HEK293T (cell line): ENCODE results near the gene CPT1C.

Experiments
- CTCF ChIA-PET: fragments of 350-600 bp; formaldehyde crosslinking; extraction: SDS; loops from one replicate; lab custom pipeline; 2021; ENCODE audit warnings: antibody characterized with exemption, inconsistent platforms; lab: Yijun Ruan, JAX
- POLR2A ChIA-PET: fragments of 350-600 bp; formaldehyde crosslinking; extraction: SDS; loops from one replicate; lab custom pipeline; 2020; ENCODE audit warnings: antibody characterized with exemption, inconsistent platforms; lab: Yijun Ruan, JAX
- DNase-seq: peaks from one replicate; pipeline ENCODE4 v3.0.0; 2012; ENCODE audit warnings: mixed read lengths; ENCODE audit errors: extremely low spot score
- ARNT ChIP-seq: fragments of 450-650 bp; IDR thresholded peaks from 2 replicates; pipeline ENCODE4 v1.6.1; 2017; ENCODE audit warnings: mild to moderate bottlenecking
- BHLHE40 ChIP-seq: fragments of 450-650 bp; IDR thresholded peaks from 2 replicates; pipeline ENCODE4 v1.6.1; 2016; ENCODE audit warnings: mild to moderate bottlenecking, moderate library complexity, borderline replicate concordance
- CTBP1 ChIP-seq: fragments of 450-650 bp; IDR thresholded peaks from 2 replicates; pipeline ENCODE4 v1.6.1; 2016; ENCODE audit warnings: borderline replicate concordance
- ELF4 ChIP-seq: fragments of 450-650 bp; IDR thresholded peaks from 2 replicates; pipeline ENCODE4 v1.6.1; 2017; ENCODE audit warnings: antibody characterized with exemption
- FOXA1 ChIP-seq: fragments of 450-650 bp; IDR thresholded peaks from 2 replicates; pipeline ENCODE4 v1.6.1; 2016; ENCODE audit warnings: mild to moderate bottlenecking
- FOXK2 ChIP-seq: fragments of 450-650 bp; IDR thresholded peaks from 2 replicates; pipeline ENCODE4 v1.6.1; 2016; ENCODE audit warnings: mild to moderate bottlenecking
- FOXM1 ChIP-seq: fragments of 450-650 bp; IDR thresholded peaks from 2 replicates; pipeline ENCODE4 v1.6.1; 2017; ENCODE audit warnings: mild to moderate bottlenecking, borderline replicate concordance
- HDGF ChIP-seq: fragments of 450-650 bp; IDR thresholded peaks from 2 replicates; pipeline ENCODE4 v1.6.1; 2017; ENCODE audit warnings: antibody characterized with exemption, borderline replicate concordance
- L3MBTL2 ChIP-seq: fragments of 450-650 bp; conservative IDR thresholded peaks from 2 replicates; pipeline ENCODE4 v1.6.1; 2016; ENCODE audit warnings: mild to moderate bottlenecking
- LEF1 ChIP-seq: fragments of 450-650 bp; IDR thresholded peaks from 2 replicates; pipeline ENCODE4 v1.6.1; 2017; ENCODE audit warnings: mild to moderate bottlenecking, borderline replicate concordance
- NFRKB ChIP-seq: fragments of 450-650 bp; IDR thresholded peaks from 2 replicates; pipeline ENCODE4 v1.6.1; 2016; ENCODE audit warnings: mild to moderate bottlenecking, moderate library complexity
- SP1 ChIP-seq: fragments of 450-650 bp; IDR thresholded peaks from 2 replicates; pipeline ENCODE4 v1.6.1; 2017
- SUZ12 ChIP-seq: fragments of 450-650 bp; IDR thresholded peaks from 2 replicates; pipeline ENCODE4 v1.6.1; 2016; ENCODE audit warnings: mild to moderate bottlenecking
- TARDBP ChIP-seq: fragments of 450-650 bp; IDR thresholded peaks from 2 replicates; pipeline ENCODE4 v1.6.1; 2016
- ZNF384 ChIP-seq: fragments of 450-650 bp; IDR thresholded peaks from 2 replicates; pipeline ENCODE4 v1.6.1; 2016
- TF ChIP-seq, protein P1 (sequence below): fragments of 450-650 bp; IDR thresholded peaks from 2 replicates; pipeline ENCODE4 v1.6.1; 2016

Gene CPT1C

DNA sequence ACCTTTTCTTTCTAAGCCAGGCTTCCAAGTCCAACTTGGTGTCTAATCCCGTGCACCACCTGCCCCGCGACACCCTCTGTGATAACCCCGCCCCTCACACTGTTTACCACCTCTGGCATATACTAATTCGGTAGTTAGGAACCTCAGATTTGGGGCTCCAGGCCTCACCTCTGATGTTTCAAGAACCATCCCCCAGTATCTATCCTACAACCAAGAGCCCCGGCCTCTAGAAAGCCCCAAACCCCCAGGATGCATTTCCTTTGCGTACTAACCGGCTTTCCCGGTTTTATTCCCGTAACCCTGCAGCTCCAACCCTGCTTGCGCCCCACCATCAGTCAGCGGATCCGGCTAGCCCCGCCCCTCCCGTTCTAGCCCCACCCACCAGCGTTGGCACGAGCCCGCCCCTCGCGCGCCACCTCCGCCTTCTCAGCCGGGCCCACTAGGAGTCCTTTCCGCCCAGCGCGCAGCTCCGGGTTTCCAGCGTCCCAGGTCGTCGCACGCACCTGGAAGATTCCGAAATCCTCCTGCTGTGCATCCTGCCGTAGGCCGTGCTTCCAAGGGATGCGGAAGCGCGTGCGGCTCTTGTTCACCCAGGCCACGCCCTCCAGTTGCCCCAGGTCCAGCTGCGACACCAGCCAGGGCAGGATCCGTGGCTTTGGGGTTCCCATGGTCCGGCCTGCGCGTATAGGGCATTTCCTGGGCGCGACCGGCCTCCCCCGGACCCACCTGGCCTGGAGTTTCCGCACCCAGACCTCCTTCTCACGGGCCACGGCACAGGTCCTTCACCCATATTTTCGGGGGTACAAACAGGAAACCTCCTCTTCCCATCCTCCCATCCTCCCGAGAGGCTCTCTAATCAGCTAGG lies 26.5 kb upstream of the CPT1C start:
- no peak for TF ChIP-seq BHLHE40
- TF ChIP-seq FOXK2: no peak
- no peak for TF ChIP-seq HDGF
- no peak for TF ChIP-seq FOXA1
- TF ChIP-seq ZNF384: no peak
- CTCF ChIA-PET: interaction anchor here (1.0 to 1.5 kb wide), 4 partner anchors 11 to 94 kb away, joined by 3 to 5 read pairs (median 4); no protein-coding TSS in a partner anchor
- POLR2A ChIA-PET: interaction anchor here (0.7 to 5.2 kb wide), 10 partner anchors 9 to 83 kb away, joined by 3 to 57 read pairs (median 5); partner anchors contain the start of genes PRMT1, PRRG2, RRAS and SCAF1
- DNase-seq: peak; percentile 85

DNA sequence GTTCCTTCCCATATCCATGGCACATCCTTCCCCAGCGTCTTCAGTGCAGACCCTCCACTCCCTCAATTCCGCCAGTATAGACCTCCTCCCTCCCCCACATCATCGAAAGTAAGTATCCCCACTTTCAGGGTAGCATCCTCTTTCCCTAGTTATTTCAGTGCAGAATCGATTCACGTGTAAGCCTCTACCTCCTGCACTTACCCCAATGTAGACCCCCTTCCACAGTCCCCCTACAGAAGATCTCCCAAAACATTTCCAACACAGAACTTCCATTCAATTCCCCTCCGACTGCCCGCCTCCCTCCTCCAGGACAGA lies 25.9 kb upstream of the CPT1C start:
- no peak for TF ChIP-seq L3MBTL2
- TF ChIP-seq SUZ12: no peak
- no peak for TF ChIP-seq FOXA1
- TF ChIP-seq ARNT: no peak
- no peak for TF ChIP-seq ELF4
- no peak for TF ChIP-seq FOXK2
- no peak for TF ChIP-seq SP1
- TF ChIP-seq, protein P1, sequence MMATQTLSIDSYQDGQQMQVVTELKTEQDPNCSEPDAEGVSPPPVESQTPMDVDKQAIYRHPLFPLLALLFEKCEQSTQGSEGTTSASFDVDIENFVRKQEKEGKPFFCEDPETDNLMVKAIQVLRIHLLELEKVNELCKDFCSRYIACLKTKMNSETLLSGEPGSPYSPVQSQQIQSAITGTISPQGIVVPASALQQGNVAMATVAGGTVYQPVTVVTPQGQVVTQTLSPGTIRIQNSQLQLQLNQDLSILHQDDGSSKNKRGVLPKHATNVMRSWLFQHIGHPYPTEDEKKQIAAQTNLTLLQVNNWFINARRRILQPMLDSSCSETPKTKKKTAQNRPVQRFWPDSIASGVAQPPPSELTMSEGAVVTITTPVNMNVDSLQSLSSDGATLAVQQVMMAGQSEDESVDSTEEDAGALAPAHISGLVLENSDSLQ: no peak
- TF ChIP-seq LEF1: no peak
- TF ChIP-seq HDGF: no peak
- no peak for TF ChIP-seq BHLHE40
- no peak for TF ChIP-seq FOXM1
- TF ChIP-seq CTBP1: no peak
- TF ChIP-seq ZNF384: no peak
- TF ChIP-seq NFRKB: no peak
- TF ChIP-seq TARDBP: no peak
- no peak for DNase-seq
- POLR2A ChIA-PET: interaction anchor here (0.7 to 5.2 kb wide), 9 partner anchors 10 to 605 kb away, joined by 3 to 57 read pairs (median 4); partner anchors contain the start of genes PRMT1, PRRG2, RRAS and SCAF1
- CTCF ChIA-PET: interaction anchor here (1.0 to 1.5 kb wide), 4 partner anchors 11 to 95 kb away, joined by 3 to 5 read pairs (median 4); no protein-coding TSS in a partner anchor

DNA sequence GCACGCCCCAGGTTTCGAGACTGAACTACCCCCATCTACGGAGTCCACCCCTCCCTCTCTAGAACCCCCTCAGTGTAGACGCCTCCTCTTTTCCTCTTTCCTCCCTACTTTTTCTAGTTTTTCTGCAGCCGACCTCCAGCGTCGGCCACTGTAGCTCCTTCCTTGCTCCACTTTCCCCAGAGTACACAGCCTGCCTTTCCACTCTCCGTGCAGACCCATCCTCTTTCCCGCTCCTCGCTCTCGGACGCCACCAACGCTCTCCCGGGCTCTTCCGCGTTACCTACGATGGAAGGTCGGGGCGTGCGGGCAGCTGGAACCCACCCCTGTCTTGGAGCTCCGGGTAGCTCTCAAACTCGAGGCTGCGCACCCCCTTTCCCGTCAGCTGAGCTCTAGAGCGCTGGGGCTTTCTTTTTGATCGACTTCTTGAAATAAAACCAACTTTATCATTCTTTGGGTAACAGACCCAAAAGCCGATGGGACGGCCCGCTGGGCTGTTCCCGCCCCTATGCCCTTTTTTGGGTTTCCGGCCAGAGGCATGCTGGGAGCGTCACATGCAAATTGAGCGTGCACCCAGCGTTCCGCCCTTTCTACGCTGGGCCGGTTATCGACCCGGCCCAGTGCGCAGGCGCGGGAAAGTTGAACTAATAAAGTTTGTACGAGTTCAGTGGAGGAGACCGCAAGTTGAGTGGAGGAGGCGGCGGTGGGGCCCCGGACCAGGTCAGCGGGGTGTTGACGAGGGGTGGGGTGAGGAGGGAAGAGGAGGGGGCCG lies 25.4 kb upstream of the CPT1C start, which contains the start of the genes BCL2L12 and IRF3:
Gene BCL2L12 (plus strand): TSS at position 583 of the 769 bp plus-strand sequence. CDS start 760 bp downstream, outside the sequence.
Gene IRF3 (minus strand): TSS at position 507 of the 769 bp plus-strand sequence. CDS start 1,019 bp downstream, outside the sequence.
- ChIA-PET POLR2A (interaction anchor here (0.7 to 5.2 kb wide), 8 partner anchors 10 to 605 kb away, joined by 3 to 57 read pairs (median 4); partner anchors contain the start of genes PRMT1, RRAS and SCAF1), CTCF (interaction anchor here (1.0 to 1.5 kb wide), 3 partner anchors 13 to 95 kb away, joined by 3 to 4 read pairs (median 4); no protein-coding TSS in a partner anchor)
- TF ChIP-seq L3MBTL2 (peak; percentile 16; the same call in 1 of the 2 replicates), ZNF384 (no peak)
- DNase-seq: peak; percentile 92

DNA sequence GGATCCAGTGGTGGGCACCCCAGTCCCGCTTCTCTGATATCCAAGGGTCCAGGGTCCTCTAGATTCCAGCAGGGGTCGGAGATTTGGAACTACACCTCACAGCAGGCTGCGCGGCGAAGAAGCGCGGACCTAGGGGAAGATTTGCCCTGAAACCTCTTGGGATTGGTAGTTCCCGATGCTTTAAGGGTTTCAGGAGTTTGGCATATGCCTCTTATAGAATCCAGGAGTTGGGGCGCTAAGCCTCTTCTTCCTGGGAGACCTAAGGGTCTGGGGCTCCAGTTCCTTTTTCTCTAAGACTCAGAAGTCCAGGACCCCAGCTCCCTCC lies 24.8 kb upstream of the CPT1C start:
- CTCF ChIA-PET: interaction anchor here (1.2 kb wide), 1 partner anchor 13 kb away, joined by 3 read pairs; no protein-coding TSS in a partner anchor
- DNase-seq: no peak
- POLR2A ChIA-PET: interaction anchor here (0.9 to 5.2 kb wide), 6 partner anchors 11 to 85 kb away, joined by 3 to 57 read pairs (median 16); partner anchors contain the start of genes PRMT1, PRRG2, RRAS and SCAF1
- TF ChIP-seq NFRKB: no peak
- no peak for TF ChIP-seq SUZ12
- no peak for TF ChIP-seq FOXA1
- no peak for TF ChIP-seq TARDBP
- no peak for TF ChIP-seq ELF4
- no peak for TF ChIP-seq LEF1
- TF ChIP-seq BHLHE40: no peak
- no peak for TF ChIP-seq ZNF384
- no peak for TF ChIP-seq HDGF
- TF ChIP-seq, protein P1: no peak
- TF ChIP-seq FOXK2: no peak
- no peak for TF ChIP-seq L3MBTL2
- TF ChIP-seq SP1: no peak
- no peak for TF ChIP-seq FOXM1
- TF ChIP-seq ARNT: no peak

DNA sequence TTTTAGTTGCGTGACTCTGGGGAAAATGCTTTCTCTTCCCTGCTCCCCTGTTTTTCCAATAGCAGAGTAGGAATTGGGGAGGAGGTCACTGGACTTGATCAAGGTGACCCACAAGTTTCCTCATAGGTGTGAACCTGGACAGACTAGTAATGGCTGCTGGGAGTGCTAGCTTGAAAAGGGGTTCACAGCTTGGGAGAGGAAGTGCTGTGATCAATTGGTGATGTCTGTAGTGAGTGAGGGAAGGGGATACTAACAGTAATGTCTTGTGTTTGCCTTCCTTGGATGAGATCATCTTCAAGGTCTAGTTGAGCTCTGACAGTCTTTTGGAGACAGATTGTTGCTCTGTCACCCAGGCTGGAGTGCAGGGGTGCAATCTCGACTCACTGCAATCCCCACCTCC lies 23.4 kb upstream of the CPT1C start:
- no peak for DNase-seq
- ChIA-PET POLR2A (interaction anchor here (1.1 to 4.8 kb wide), 3 partner anchors 9 to 26 kb away, joined by 3 to 44 read pairs (median 25); partner anchors contain the start of genes PRMT1, RRAS and SCAF1), CTCF (interaction anchor here (0.9 kb wide), 1 partner anchor 21 kb away, joined by 3 read pairs; no protein-coding TSS in a partner anchor)
- TF ChIP-seq BHLHE40: no peak
- TF ChIP-seq ARNT: no peak
- no peak for TF ChIP-seq L3MBTL2
- TF ChIP-seq FOXA1: no peak
- no peak for TF ChIP-seq FOXM1
- no peak for TF ChIP-seq SP1

DNA sequence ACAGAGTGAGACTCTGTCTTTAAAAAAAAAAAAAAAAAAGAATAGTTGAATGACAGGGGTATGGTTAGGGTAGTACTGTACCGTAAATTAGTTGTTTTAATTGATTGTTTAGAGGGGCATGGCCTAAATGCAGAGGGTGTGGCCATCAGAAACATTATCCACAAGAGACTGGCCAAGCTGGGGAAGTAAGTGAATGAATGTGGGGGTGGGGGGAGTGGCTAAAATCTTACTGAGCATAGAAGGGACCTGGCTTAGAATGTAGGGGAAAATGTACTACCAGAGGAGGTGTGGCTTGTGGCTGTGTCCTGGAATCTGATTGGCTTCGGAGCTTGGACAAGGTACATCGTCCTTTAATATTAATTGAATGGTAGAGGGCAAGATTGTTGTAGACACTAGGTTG lies 21.4 kb upstream of the CPT1C start:
- no peak for TF ChIP-seq CTBP1
- no peak for TF ChIP-seq ARNT
- no peak for TF ChIP-seq FOXM1
- no peak for TF ChIP-seq ZNF384
- no peak for TF ChIP-seq SP1
- TF ChIP-seq TARDBP: no peak
- TF ChIP-seq ELF4: no peak
- no peak for TF ChIP-seq FOXA1
- no peak for TF ChIP-seq HDGF
- TF ChIP-seq BHLHE40: no peak
- TF ChIP-seq FOXK2: no peak
- TF ChIP-seq L3MBTL2: no peak
- no peak for DNase-seq
- CTCF ChIA-PET: interaction anchor here (0.5 kb wide), 1 partner anchor 146 kb away, joined by 9 read pairs; no protein-coding TSS in a partner anchor
- POLR2A ChIA-PET: interaction anchor here (3.8 kb wide), 1 partner anchor 28 kb away, joined by 25 read pairs; the partner anchor contains the start of genes RRAS and SCAF1
